ENCODE results near the gene ZNF280D.
"Not testable (repeated sequence)": the region's sequence is repeated elsewhere in the genome, so short reads cannot be mapped to it uniquely, and the experiment has no call there.

ZNF280D gene

GRCh38 chr15:56733136-56734012 lies at the start of gene ZNF280D:
TSS of gene ZNF280D (minus strand) at chr15:56733509. CDS start at chr15:56707109, 26,400 bp downstream.
- DNase-seq (ENCODE audit: low read depth), result peak; percentile 53

GRCh38 chr15:56782306-56782705 lies 49.0 kb upstream of the ZNF280D start:
- no peak for DNase-seq (ENCODE audit: low read depth)

- no peak for DNase-seq (ENCODE audit: low read depth)
Observed at GRCh38 chr15:56781666-56782065, 48.4 kb upstream of the ZNF280D start.

GRCh38 chr15:56780102-56780725 lies 46.9 kb upstream of the ZNF280D start:
- DNase-seq (ENCODE audit: low read depth), result not testable (repeated sequence)

GRCh38 chr15:56779449-56779848 lies 46.1 kb upstream of the ZNF280D start:
- not testable (repeated sequence) for DNase-seq (ENCODE audit: low read depth)

GRCh38 chr15:56778761-56779160 lies 45.5 kb upstream of the ZNF280D start:
- no peak for DNase-seq (ENCODE audit: low read depth)

GRCh38 chr15:56776839-56777238 lies 43.5 kb upstream of the ZNF280D start:
- no peak for DNase-seq (ENCODE audit: low read depth)

- DNase-seq (ENCODE audit: low read depth), result no peak
Observed at GRCh38 chr15:56775641-56776040, 42.3 kb upstream of the ZNF280D start.

- DNase-seq (ENCODE audit: low read depth), result no peak
Observed at GRCh38 chr15:56774356-56774755, 41.0 kb upstream of the ZNF280D start.

GRCh38 chr15:56772868-56773639 lies 39.7 kb upstream of the ZNF280D start:
- no peak for DNase-seq (ENCODE audit: low read depth)

GRCh38 chr15:56770173-56770572 lies 36.9 kb upstream of the ZNF280D start:
- no peak for DNase-seq (ENCODE audit: low read depth)

GRCh38 chr15:56767315-56767714 lies 34.0 kb upstream of the ZNF280D start:
- DNase-seq (ENCODE audit: low read depth), result no peak

- no peak for DNase-seq (ENCODE audit: low read depth)
Observed at GRCh38 chr15:56765251-56765650, 31.9 kb upstream of the ZNF280D start.

- DNase-seq (ENCODE audit: low read depth), result no peak
Observed at GRCh38 chr15:56763141-56763895, 30.0 kb upstream of the ZNF280D start.

GRCh38 chr15:56760186-56760585 lies 26.9 kb upstream of the ZNF280D start:
- no peak for DNase-seq (ENCODE audit: low read depth)

- DNase-seq (ENCODE audit: low read depth), result peak; percentile 95
Observed at GRCh38 chr15:56759450-56759845, 26.1 kb upstream of the ZNF280D start.

- DNase-seq (ENCODE audit: low read depth), result no peak
Observed at GRCh38 chr15:56758770-56759449, 25.6 kb upstream of the ZNF280D start.

- no peak for DNase-seq (ENCODE audit: low read depth)
Observed at GRCh38 chr15:56757875-56758274, 24.6 kb upstream of the ZNF280D start.

- no peak for DNase-seq (ENCODE audit: low read depth)
Observed at GRCh38 chr15:56754772-56755370, 21.6 kb upstream of the ZNF280D start.

- DNase-seq (ENCODE audit: low read depth), result no peak
Observed at GRCh38 chr15:56752986-56753385, 19.7 kb upstream of the ZNF280D start.

GRCh38 chr15:56749982-56750381 lies 16.7 kb upstream of the ZNF280D start:
- DNase-seq (ENCODE audit: low read depth), result no peak

All from non-pigmented ciliary epithelial cell (primary cell).